ENCODE data around the gene DGKQ. TPM values are rescaled to one million over a fixed set of nuclear protein-coding genes. Genes with fewer than 3 reads are reported as not detected.

The DGKQ gene
- polyA plus RNA-seq, 1 of the 3 experiments (the other 2 are of a cell fraction) = 10.9 TPM

- Histone ChIP-seq H3K27me3 (ENCODE audit: insufficient read depth) (no peaks in the 10 kb centered on the region), H3K4me3 (ENCODE audit: low read depth in 2 of 2, low read length in 1 of 2) (no peak overlapping the region), H4K20me1 (ENCODE audit: insufficient read depth) (no peaks in the 10 kb centered on the region), H3K9me2 (no peaks in the 10 kb centered on the region), H3F3A (replicated peaks; ENCODE audit: insufficient read depth) (no peaks in the 10 kb centered on the region), H3K36me3 (replicated peaks in 1 of 2; ENCODE audit: control insufficient read depth in 1 of 2, insufficient read depth in 2 of 2, low read length in 1 of 2) (peaks cover 0 to 19% of the 10 kb centered on the region in 2 experiments), H3K9me3 (no peaks in the 10 kb centered on the region), H3K79me2 (ENCODE audit: insufficient read depth) (peaks cover 7% of the 10 kb centered on the region; the same call in 1 of the 2 replicates), H3K4me2 (no peak overlapping the region), H3K9ac (no peak overlapping the region), H3K27ac (ENCODE audit: low read depth in 2 of 2, low read length in 1 of 2) (no peak overlapping the region), H3K4me1 (ENCODE audit: control insufficient read depth in 1 of 2, insufficient read depth in 2 of 2, low read depth in 1 of 2, low read length in 1 of 2) (peaks cover 10 to 17% of the 10 kb centered on the region in 2 experiments; a peak in 1 of 4 replicates), H2AFZ (ENCODE audit: low read depth) (no peak overlapping the region)
- WGBS (ENCODE audit: low lambda C conversion rate) = 93% methylated on average over 18 of the region's 69 CpGs
- no peak for TF ChIP-seq IRF3 (IDR thresholded peaks at IDR 0.05; ENCODE audit: low read depth, low read length)
- TF ChIP-seq RFX5 (IDR thresholded peaks at IDR 0.05; ENCODE audit: low read length) = no peak
- no peak for TF ChIP-seq FOXJ3 (CRISPR knock-in tag; IDR thresholded peaks at IDR 0.05)
- TF ChIP-seq, protein P1, sequence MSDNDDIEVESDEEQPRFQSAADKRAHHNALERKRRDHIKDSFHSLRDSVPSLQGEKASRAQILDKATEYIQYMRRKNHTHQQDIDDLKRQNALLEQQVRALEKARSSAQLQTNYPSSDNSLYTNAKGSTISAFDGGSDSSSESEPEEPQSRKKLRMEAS (IDR thresholded peaks at IDR 0.05; ENCODE audit: low read depth) = no peak
- TF ChIP-seq NFIC (IDR thresholded peaks at IDR 0.05; ENCODE audit: borderline replicate concordance) = no peak
- no peak for TF ChIP-seq RCOR1 (IDR thresholded peaks at IDR 0.05; ENCODE audit: low read length)
- no peak for TF ChIP-seq RXRA (IDR thresholded peaks at IDR 0.05; ENCODE audit: borderline replicate concordance, low read depth)
- no peak for TF ChIP-seq NRF1 (IDR thresholded peaks at IDR 0.05; ENCODE audit: low read depth, low read length)
- no peak for TF ChIP-seq USF1 (IDR thresholded peaks at IDR 0.05; ENCODE audit: borderline replicate concordance, low read depth)
- no peak for TF ChIP-seq EP300 (IDR thresholded peaks at IDR 0.05; ENCODE audit: borderline replicate concordance in 1 of 2, low read depth in 1 of 2, low read length in 1 of 2)
- no peak for TF ChIP-seq SIN3A (IDR thresholded peaks at IDR 0.05; ENCODE audit: borderline replicate concordance, low read depth, low read length)
- TF ChIP-seq, protein P2, sequence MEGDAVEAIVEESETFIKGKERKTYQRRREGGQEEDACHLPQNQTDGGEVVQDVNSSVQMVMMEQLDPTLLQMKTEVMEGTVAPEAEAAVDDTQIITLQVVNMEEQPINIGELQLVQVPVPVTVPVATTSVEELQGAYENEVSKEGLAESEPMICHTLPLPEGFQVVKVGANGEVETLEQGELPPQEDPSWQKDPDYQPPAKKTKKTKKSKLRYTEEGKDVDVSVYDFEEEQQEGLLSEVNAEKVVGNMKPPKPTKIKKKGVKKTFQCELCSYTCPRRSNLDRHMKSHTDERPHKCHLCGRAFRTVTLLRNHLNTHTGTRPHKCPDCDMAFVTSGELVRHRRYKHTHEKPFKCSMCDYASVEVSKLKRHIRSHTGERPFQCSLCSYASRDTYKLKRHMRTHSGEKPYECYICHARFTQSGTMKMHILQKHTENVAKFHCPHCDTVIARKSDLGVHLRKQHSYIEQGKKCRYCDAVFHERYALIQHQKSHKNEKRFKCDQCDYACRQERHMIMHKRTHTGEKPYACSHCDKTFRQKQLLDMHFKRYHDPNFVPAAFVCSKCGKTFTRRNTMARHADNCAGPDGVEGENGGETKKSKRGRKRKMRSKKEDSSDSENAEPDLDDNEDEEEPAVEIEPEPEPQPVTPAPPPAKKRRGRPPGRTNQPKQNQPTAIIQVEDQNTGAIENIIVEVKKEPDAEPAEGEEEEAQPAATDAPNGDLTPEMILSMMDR (IDR thresholded peaks at IDR 0.05) = no peak
- no peak for TF ChIP-seq TAF1 (IDR thresholded peaks at IDR 0.05; ENCODE audit: borderline replicate concordance, low read depth, low read length)
- TF ChIP-seq, protein P3, sequence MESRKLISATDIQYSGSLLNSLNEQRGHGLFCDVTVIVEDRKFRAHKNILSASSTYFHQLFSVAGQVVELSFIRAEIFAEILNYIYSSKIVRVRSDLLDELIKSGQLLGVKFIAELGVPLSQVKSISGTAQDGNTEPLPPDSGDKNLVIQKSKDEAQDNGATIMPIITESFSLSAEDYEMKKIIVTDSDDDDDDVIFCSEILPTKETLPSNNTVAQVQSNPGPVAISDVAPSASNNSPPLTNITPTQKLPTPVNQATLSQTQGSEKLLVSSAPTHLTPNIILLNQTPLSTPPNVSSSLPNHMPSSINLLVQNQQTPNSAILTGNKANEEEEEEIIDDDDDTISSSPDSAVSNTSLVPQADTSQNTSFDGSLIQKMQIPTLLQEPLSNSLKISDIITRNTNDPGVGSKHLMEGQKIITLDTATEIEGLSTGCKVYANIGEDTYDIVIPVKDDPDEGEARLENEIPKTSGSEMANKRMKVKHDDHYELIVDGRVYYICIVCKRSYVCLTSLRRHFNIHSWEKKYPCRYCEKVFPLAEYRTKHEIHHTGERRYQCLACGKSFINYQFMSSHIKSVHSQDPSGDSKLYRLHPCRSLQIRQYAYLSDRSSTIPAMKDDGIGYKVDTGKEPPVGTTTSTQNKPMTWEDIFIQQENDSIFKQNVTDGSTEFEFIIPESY (IDR thresholded peaks at IDR 0.05; ENCODE audit: borderline replicate concordance, low read depth) = no peak
- no peak for TF ChIP-seq GATA2 (CRISPR knock-in tag; IDR thresholded peaks at IDR 0.05)
- TF ChIP-seq YY1 (IDR thresholded peaks at IDR 0.05; ENCODE audit: low read depth) = no peak
- POLR2A ChIA-PET = no interaction called here
- CTCF ChIA-PET = interaction anchor here (1.7 to 2.1 kb wide), 2 partner anchors 127 to 247 kb away, joined by 4 to 27 read pairs; no protein-coding TSS in a partner anchor
- DNase-seq = no peak
These were observed 15.7 kb upstream of the DGKQ start for GRCh38 chr4:988726-989721.
